Hepatocyte (in vitro differentiated cells): Measurements from ENCODE around the gene ARHGEF12. TPM values are rescaled to one million over a fixed set of nuclear protein-coding genes. Genes with fewer than 3 reads are reported as not detected.

Experiments used
- DNase-seq: peaks from one replicate; pipeline ENCODE4 v3.0.0-alpha.2; 2016; ENCODE audit warnings: low spot score
- H2AFZ ChIP-seq: fragments of 200-600 bp; sonication (generic); 2 replicates; pipeline ENCODE4 v1.6.0; 2016; ENCODE audit warnings: antibody characterized with exemption, mild to moderate bottlenecking
- H3K27ac ChIP-seq: fragments of 200-600 bp; sonication (generic); 2 replicates; pipeline ENCODE4 v1.5.1; 2016; ENCODE audit warnings: mild to moderate bottlenecking
- H3K27me3 ChIP-seq: fragments of 200-600 bp; sonication (generic); 2 replicates; pipeline ENCODE4 v1.6.1; 2016
- H3K36me3 ChIP-seq: fragments of 200-600 bp; sonication (generic); replicated peaks from 2 replicates; pipeline ENCODE4 v1.5.1; 2016; ENCODE audit warnings: low read depth; ENCODE audit not compliant: insufficient read depth
- H3K4me1 ChIP-seq: fragments of 200-600 bp; sonication (generic); 2 replicates; pipeline ENCODE4 v1.5.1; 2016; ENCODE audit warnings: mild to moderate bottlenecking, moderate library complexity; ENCODE audit not compliant: insufficient read depth
- H3K4me2 ChIP-seq: fragments of 200-600 bp; sonication (generic); 2 replicates; pipeline ENCODE4 v1.6.0; 2016
- H3K4me3 ChIP-seq: fragments of 200-600 bp; sonication (generic); 2 replicates; pipeline ENCODE4 v1.5.1; 2016; ENCODE audit warnings: mild to moderate bottlenecking
- H3K79me2 ChIP-seq: fragments of 200-600 bp; sonication (generic); 2 replicates; pipeline ENCODE4 v1.6.0; 2017; ENCODE audit warnings: mild to moderate bottlenecking
- H3K9me2 ChIP-seq: fragments of 200-600 bp; sonication (generic); replicated peaks from 2 replicates; pipeline ENCODE4 v1.6.0; 2017; ENCODE audit warnings: mild to moderate bottlenecking; ENCODE audit not compliant: insufficient read depth
- H3K9me3 ChIP-seq: fragments of 200-600 bp; sonication (generic); 2 replicates; pipeline ENCODE4 v1.5.1; 2016; ENCODE audit warnings: low read depth, mild to moderate bottlenecking
- H4K20me1 ChIP-seq: fragments of 200-600 bp; sonication (generic); 2 replicates; pipeline ENCODE4 v1.6.0; 2016; ENCODE audit warnings: mild to moderate bottlenecking; ENCODE audit not compliant: insufficient read depth, poor library complexity, severe bottlenecking
- CTCF ChIP-seq: fragments of 200-600 bp; sonication (generic); IDR thresholded peaks from 2 replicates; pipeline ENCODE4 v1.5.1; 2016; ENCODE audit warnings: antibody characterized with exemption, mild to moderate bottlenecking; ENCODE audit not compliant: poor library complexity
- EZH2 ChIP-seq: fragments of 200-600 bp; sonication (generic); IDR thresholded peaks from 2 replicates; pipeline ENCODE4 v1.6.1; 2016; ENCODE audit warnings: antibody characterized with exemption, mild to moderate bottlenecking, borderline replicate concordance
- EZH2phosphoT487 ChIP-seq: fragments of 200-600 bp; sonication (generic); IDR thresholded peaks from one replicate; pipeline ENCODE4 v1.6.1; 2018; ENCODE audit warnings: antibody characterized with exemption, mild to moderate bottlenecking, low read depth, moderate library complexity; ENCODE audit not compliant: unreplicated experiment, severe bottlenecking
- WGBS: methylation state at CpG from one replicate; pipeline ENCODE4 v1.1.6; 2016; ENCODE audit warnings: low lambda C conversion rate; ENCODE audit errors: missing lambda C conversion rate; 5-methylcytosine and 5-hydroxymethylcytosine counted together
- polyA plus RNA-seq: library from polyadenylated mRNA; unstranded; fragments of >200 nt; fragmentation: Nextera tagmentation; extraction: Ambion mirVana; gene quantifications from 2 replicates; pipeline ENCODE4 v1.2.1, GENCODE V29; 2016
- total RNA-seq: library from RNA; depleted of rRNA; stranded (reverse); fragments of >200 nt; gene quantifications from 2 replicates; pipeline ENCODE4 v1.2.3, GENCODE V29; 2014

ARHGEF12 gene
- total and polyA plus RNA-seq, 2 experiments from 2014 or later = 21.2 to 75.1 TPM

GRCh38 chr11:120303004-120303637 is 33.1 kb upstream of the ARHGEF12 start:
- TF ChIP-seq CTCF = peak; percentile 79
- TF ChIP-seq EZH2phosphoT487 = no peak
- Histone ChIP-seq H3K36me3 (no peaks in the 10 kb centered on the region), H3K9me2 (no peaks in the 10 kb centered on the region), H3K4me2 (no peak overlapping the region), H3K27ac (no peak overlapping the region), H3K79me2 (no peaks in the 10 kb centered on the region), H3K9me3 (no peaks in the 10 kb centered on the region), H3K4me3 (no peak overlapping the region), H3K27me3 (no peaks in the 10 kb centered on the region), H2AFZ (no peak overlapping the region), H4K20me1 (no peaks in the 10 kb centered on the region), H3K4me1 (peaks cover 3% of the 10 kb centered on the region)
- WGBS = 22% methylated on average over 3 of the region's 3 CpGs
- peak; percentile 91 for DNase-seq

GRCh38 chr11:120304526-120304925 is 31.7 kb upstream of the ARHGEF12 start:
- peak; percentile 47 for DNase-seq
- Histone ChIP-seq H2AFZ (no peak overlapping the region), H3K4me1 (peaks cover 3% of the 10 kb centered on the region), H3K9me3 (no peaks in the 10 kb centered on the region), H3K4me3 (no peak overlapping the region), H3K79me2 (no peaks in the 10 kb centered on the region), H3K4me2 (no peak overlapping the region), H3K9me2 (no peaks in the 10 kb centered on the region), H3K36me3 (no peaks in the 10 kb centered on the region), H4K20me1 (no peaks in the 10 kb centered on the region), H3K27ac (no peak overlapping the region), H3K27me3 (no peaks in the 10 kb centered on the region)
- TF ChIP-seq EZH2 (no peak), EZH2phosphoT487 (no peak), CTCF (no peak)

- no peaks in the 10 kb centered on the region for H3K27me3 ChIP-seq
- H3K4me2 ChIP-seq = no peak overlapping the region
- H4K20me1 ChIP-seq = no peaks in the 10 kb centered on the region
- TF ChIP-seq CTCF (no peak), EZH2phosphoT487 (no peak), EZH2 (no peak)
- no peaks in the 10 kb centered on the region for H3K9me2 ChIP-seq
- H3K36me3 ChIP-seq = no peaks in the 10 kb centered on the region
- no peak for DNase-seq
- no peaks in the 10 kb centered on the region for H3K9me3 ChIP-seq
- H2AFZ ChIP-seq = no peak overlapping the region
- no peak overlapping the region for H3K4me3 ChIP-seq
- WGBS = 89% methylated on average over 12 of the region's 12 CpGs
- no peak overlapping the region for H3K27ac ChIP-seq
- H3K79me2 ChIP-seq = no peaks in the 10 kb centered on the region
- H3K4me1 ChIP-seq = no peaks in the 10 kb centered on the region
Measured at GRCh38 chr11:120305286-120305685, 30.9 kb upstream of the ARHGEF12 start.
